GF-D8 (cell line): ENCODE results near the gene COL18A1.
"Not testable (repeated sequence)": the region's sequence is repeated elsewhere in the genome, so short reads cannot be mapped to it uniquely, and the experiment has no call there.

Source experiments
- DNase-seq: peaks from one replicate; lab custom pipeline; 2025; lab: John Stamatoyannopoulos, UW

The COL18A1 gene

GRCh38 chr21:45494851-45495680 lies 90.1 kb downstream of the COL18A1 start:
- DNase-seq = no peak

GRCh38 chr21:45496151-45496967 lies 91.4 kb downstream of the COL18A1 start:
- DNase-seq = no peak

- no peak for DNase-seq
Observed at GRCh38 chr21:45496968-45497845, 92.2 kb downstream of the COL18A1 start.

GRCh38 chr21:45497846-45498645 lies 93.1 kb downstream of the COL18A1 start:
- DNase-seq = no peak

GRCh38 chr21:45498646-45499000 lies 93.7 kb downstream of the COL18A1 start:
- DNase-seq = no peak

GRCh38 chr21:45499201-45499750 lies 94.3 kb downstream of the COL18A1 start:
- DNase-seq = no peak

- no peak for DNase-seq
Observed at GRCh38 chr21:45499970-45500577, 95.1 kb downstream of the COL18A1 start.

GRCh38 chr21:45501081-45502005 lies 96.4 kb downstream of the COL18A1 start:
- not testable (repeated sequence) for DNase-seq

GRCh38 chr21:45502006-45502345 lies 97.0 kb downstream of the COL18A1 start:
- DNase-seq = no peak

GRCh38 chr21:45502600-45502999 lies 97.6 kb downstream of the COL18A1 start:
- no peak for DNase-seq

GRCh38 chr21:45503226-45503625 lies 98.3 kb downstream of the COL18A1 start:
- DNase-seq = not testable (repeated sequence)

- DNase-seq = no peak
Observed at GRCh38 chr21:45504021-45504515, 99.1 kb downstream of the COL18A1 start.

GRCh38 chr21:45504516-45505415 lies 99.8 kb downstream of the COL18A1 start:
- no peak for DNase-seq

GRCh38 chr21:45505416-45506021 lies 100.6 kb downstream of the COL18A1 start:
- DNase-seq = no peak

- DNase-seq = no peak
Observed at GRCh38 chr21:45506241-45506817, 101.4 kb downstream of the COL18A1 start.

GRCh38 chr21:45506836-45507522 lies 102.0 kb downstream of the COL18A1 start:
- DNase-seq = no peak

- no peak for DNase-seq
Observed at GRCh38 chr21:45507523-45507875, 102.5 kb downstream of the COL18A1 start.
